Epithelial cell of proximal tubule (primary cell): Measurements from ENCODE around the gene INTS12. TPM values are rescaled to one million over a fixed set of nuclear protein-coding genes. Genes with fewer than 3 reads are reported as not detected.
A peak's percentile ranks its signal among the peaks of the same experiment; 100 is the strongest.

Experiments
- DNase-seq: peaks from one replicate; pipeline ENCODE4 v3.0.0-alpha.2; 2011; ENCODE audit warnings: low read depth
- H3K4me3 ChIP-seq: 2 replicates; pipeline ENCODE4 v1.5.1; 2011; ENCODE audit warnings: low read depth, mild to moderate bottlenecking, low read length
- CTCF ChIP-seq: conservative IDR thresholded peaks from 2 replicates; pipeline ENCODE4 v1.5.1; 2012; ENCODE audit warnings: low read depth, mild to moderate bottlenecking, low read length
- total RNA-seq: library from RNA; depleted of rRNA; stranded (reverse); fragments of >200 nt; gene quantifications from 2 replicates; pipeline ENCODE4 v1.2.3, GENCODE V29; 2015

INTS12 gene
- total RNA-seq, 1 donor from 2014 or later, result 9.1 TPM

- no peak for DNase-seq
- TF ChIP-seq CTCF, result no peak
- no peak overlapping the region for H3K4me3 ChIP-seq
Measured at GRCh38 chr4:105679186-105679585, 29.3 kb downstream of the INTS12 start.

GRCh38 chr4:105677709-105678108 lies 30.8 kb downstream of the INTS12 start:
- no peak for TF ChIP-seq CTCF
- DNase-seq, result no peak
- H3K4me3 ChIP-seq, result no peak overlapping the region

- TF ChIP-seq CTCF, result no peak
- H3K4me3 ChIP-seq, result no peak overlapping the region
- DNase-seq, result no peak
Measured at GRCh38 chr4:105674011-105674410, 34.5 kb downstream of the INTS12 start.

- DNase-seq, result no peak
- TF ChIP-seq CTCF, result no peak
Measured at GRCh38 chr4:105671301-105671700, 37.2 kb downstream of the INTS12 start.

GRCh38 chr4:105670684-105671083 lies 37.8 kb downstream of the INTS12 start:
- no peak for DNase-seq

More at GRCh38 chr4:105671301-105671700, 37.2 kb downstream of the INTS12 start:
- H3K4me3 ChIP-seq, result no peak overlapping the region

GRCh38 chr4:105666693-105667092 lies 41.8 kb downstream of the INTS12 start:
- peak; percentile 52 for TF ChIP-seq CTCF
- DNase-seq, result peak; percentile 31
- H3K4me3 ChIP-seq, result no peak overlapping the region

More at GRCh38 chr4:105670684-105671083, 37.8 kb downstream of the INTS12 start:
- H3K4me3 ChIP-seq, result no peak overlapping the region
- no peak for TF ChIP-seq CTCF

- DNase-seq, result no peak
- no peak for TF ChIP-seq CTCF
- H3K4me3 ChIP-seq, result no peak overlapping the region
Measured at GRCh38 chr4:105662935-105663675, 45.4 kb downstream of the INTS12 start.
